Endodermal cell (in vitro differentiated cells): ENCODE results near the gene DCAF15. TPM values are rescaled to one million over a fixed set of nuclear protein-coding genes. Genes with fewer than 3 reads are reported as not detected.
"Not testable (repeated sequence)": the region's sequence is repeated elsewhere in the genome, so short reads cannot be mapped to it uniquely, and the experiment has no call there.

ENCODE experiments used
- DNase-seq: peaks from one replicate; pipeline ENCODE4 v3.0.0-alpha.2; 2017
- H3K27ac ChIP-seq: 2 replicates; pipeline ENCODE4 v1.5.1; 2013; ENCODE audit warnings: mild to moderate bottlenecking, low read depth, low read length, moderate library complexity
- H3K27me3 ChIP-seq: 2 replicates; pipeline ENCODE4 v1.6.1; 2013; ENCODE audit warnings: mild to moderate bottlenecking, low read length, moderate library complexity; ENCODE audit not compliant: insufficient read depth, control insufficient read depth, poor library complexity, severe bottlenecking
- H3K36me3 ChIP-seq: 2 replicates; pipeline ENCODE4 v1.7.0; 2013; ENCODE audit warnings: mild to moderate bottlenecking, low read length, moderate library complexity; ENCODE audit not compliant: control insufficient read depth, insufficient read depth
- H3K4me1 ChIP-seq: one replicate; pipeline ENCODE4 v1.7.0; 2013; ENCODE audit warnings: low read length; ENCODE audit not compliant: control insufficient read depth, insufficient read depth
- H3K4me3 ChIP-seq: 2 replicates; pipeline ENCODE4 v1.5.1; 2013; ENCODE audit warnings: mild to moderate bottlenecking, low read length, moderate library complexity
- H3K9ac ChIP-seq: 2 replicates; pipeline ENCODE4 v1.6.1; 2013; ENCODE audit warnings: mild to moderate bottlenecking, low read length, moderate library complexity; ENCODE audit not compliant: poor library complexity, severe bottlenecking; ENCODE audit errors: extremely low read depth
- H3K9me3 ChIP-seq: 2 replicates; pipeline ENCODE4 v1.6.1; 2013; ENCODE audit warnings: mild to moderate bottlenecking, low read length, moderate library complexity; ENCODE audit not compliant: control insufficient read depth
- H3K27ac Mint-ChIP-seq: 2 replicates; pipeline ENCODE4 v1.8.0; 2020; ENCODE audit warnings: mixed read lengths
- H3K27me3 Mint-ChIP-seq: 2 replicates; pipeline ENCODE4 v1.8.0; 2021; ENCODE audit warnings: mild to moderate bottlenecking, mixed read lengths; ENCODE audit not compliant: insufficient read depth
- H3K36me3 Mint-ChIP-seq: 2 replicates; pipeline ENCODE4 v1.8.0; 2020; ENCODE audit warnings: low read depth, mixed read lengths
- H3K4me1 Mint-ChIP-seq: 2 replicates; pipeline ENCODE4 v1.8.0; 2020; ENCODE audit warnings: mixed read lengths
- H3K4me3 Mint-ChIP-seq: 2 replicates; pipeline ENCODE4 v1.8.0; 2020; ENCODE audit warnings: mild to moderate bottlenecking, moderate library complexity, mixed read lengths
- H3K9me3 Mint-ChIP-seq: 2 replicates; pipeline ENCODE4 v1.8.0; 2020; ENCODE audit warnings: mild to moderate bottlenecking, mixed read lengths
- CTCF ChIP-seq: fragments of 200-600 bp; sonication (generic); conservative IDR thresholded peaks from 2 replicates; pipeline ENCODE4 v1.5.0; 2021; ENCODE audit warnings: antibody characterized with exemption, mild to moderate bottlenecking
- WGBS, 2 experiments: methylation state at CpG; one replicate each; pipeline versions ENCODE4 v1.1.5 to v1.1.7; 2013; ENCODE audit warnings: missing lambda C conversion rate in 2 of 2, mixed read lengths in 1 of 2; ENCODE audit not compliant: insufficient coverage in 1 of 2, insufficient read length in 1 of 2; 5-methylcytosine and 5-hydroxymethylcytosine counted together
- total RNA-seq, 2 donors: library from RNA; stranded (reverse); fragmentation: NEBNext Ultra II Directional in 1 of 2; extraction: Animal tissue kit (Norgen Biotek cat#: 25700) in 1 of 2; gene quantifications; 2 replicates in 1 of 2; 3 replicates in 1 of 2; pipeline ENCODE4 v1.2.1, GENCODE V29; 2021

DCAF15 gene
- total RNA-seq, 2 donors from 2014 or later = 62.4 to 72.9 TPM

- no peak for TF ChIP-seq CTCF
- Mint-ChIP-seq H3K9me3 (no peaks in the 10 kb centered on the region), H3K4me3 (no peak overlapping the region), H3K4me1 (no peaks in the 10 kb centered on the region), H3K36me3 (peaks cover 54% of the 10 kb centered on the region), H3K27me3 (peaks cover 15% of the 10 kb centered on the region), H3K27ac (no peak overlapping the region)
- Histone ChIP-seq H3K27me3 (no peaks in the 10 kb centered on the region), H3K9ac (no peak overlapping the region), H3K9me3 (no peaks in the 10 kb centered on the region), H3K4me3 (no peak overlapping the region), H3K4me1 (no peaks in the 10 kb centered on the region), H3K36me3 (peaks cover 45% of the 10 kb centered on the region), H3K27ac (no peak overlapping the region)
- 94 to 97% methylated on average over 15 to 22 of the region's 22 CpGs for WGBS, 2 experiments
- peak; percentile 39 for DNase-seq
Observed at GRCh38 chr19:13968383-13968935, 16.1 kb downstream of the DCAF15 start.

- Mint-ChIP-seq H3K4me1 (peaks cover 2% of the 10 kb centered on the region), H3K27ac (no peak overlapping the region), H3K27me3 (peaks cover 9% of the 10 kb centered on the region), H3K36me3 (peaks cover 56% of the 10 kb centered on the region), H3K9me3 (no peaks in the 10 kb centered on the region), H3K4me3 (no peak overlapping the region)
- Histone ChIP-seq H3K9me3 (no peaks in the 10 kb centered on the region), H3K4me3 (no peak overlapping the region), H3K27ac (no peak overlapping the region), H3K36me3 (peaks cover 45% of the 10 kb centered on the region), H3K27me3 (no peaks in the 10 kb centered on the region), H3K4me1 (no peaks in the 10 kb centered on the region), H3K9ac (no peak overlapping the region)
- DNase-seq = peak; percentile 26
- no peak for TF ChIP-seq CTCF
- 90 to 96% methylated on average over 16 to 18 of the region's 18 CpGs for WGBS, 2 experiments
Observed at GRCh38 chr19:13968999-13969398, 16.7 kb downstream of the DCAF15 start.

GRCh38 chr19:13969897-13970296 lies 17.6 kb downstream of the DCAF15 start:
- WGBS, 2 experiments = 89 to 93% methylated on average over 7 to 18 of the region's 18 CpGs
- H3K27ac ChIP-seq = no peak overlapping the region
- no peak for TF ChIP-seq CTCF
- H3K27ac Mint-ChIP-seq = no peak overlapping the region
- no peaks in the 10 kb centered on the region for H3K9me3 ChIP-seq
- H3K4me1 Mint-ChIP-seq = peaks cover 7% of the 10 kb centered on the region
- H3K9me3 Mint-ChIP-seq = no peaks in the 10 kb centered on the region
- peaks cover 55% of the 10 kb centered on the region for H3K36me3 Mint-ChIP-seq
- peaks cover 44% of the 10 kb centered on the region for H3K36me3 ChIP-seq
- no peak overlapping the region for H3K4me3 Mint-ChIP-seq
- no peak overlapping the region for H3K4me3 ChIP-seq
- no peaks in the 10 kb centered on the region for H3K27me3 ChIP-seq
- H3K4me1 ChIP-seq = no peaks in the 10 kb centered on the region
- peak; percentile 61 for DNase-seq
- H3K27me3 Mint-ChIP-seq = peaks cover 2% of the 10 kb centered on the region
- no peak overlapping the region for H3K9ac ChIP-seq

GRCh38 chr19:13971868-13972267 lies 19.6 kb downstream of the DCAF15 start:
- not testable (repeated sequence) for H3K4me1 ChIP-seq, H3K9me3 ChIP-seq, H3K27me3 ChIP-seq, H3K9me3 Mint-ChIP-seq, H3K4me3 ChIP-seq, H3K9ac ChIP-seq, H3K27ac Mint-ChIP-seq, H3K27me3 Mint-ChIP-seq, H3K4me1 Mint-ChIP-seq, H3K27ac ChIP-seq, DNase-seq, H3K4me3 Mint-ChIP-seq
- peaks cover 69% of the 10 kb centered on the region for H3K36me3 Mint-ChIP-seq
- H3K36me3 ChIP-seq = peaks cover 40% of the 10 kb centered on the region
- WGBS, 2 experiments = 96 to 97% methylated on average over 11 to 14 of the region's 15 CpGs
